ENCODE results near the gene SHB. TPM values are rescaled to one million over a fixed set of nuclear protein-coding genes. Genes with fewer than 3 reads are reported as not detected.

Gene SHB
- total and polyA plus RNA-seq, 2 donors from 2014 or later = 16.4 to 39.8 TPM

DNA sequence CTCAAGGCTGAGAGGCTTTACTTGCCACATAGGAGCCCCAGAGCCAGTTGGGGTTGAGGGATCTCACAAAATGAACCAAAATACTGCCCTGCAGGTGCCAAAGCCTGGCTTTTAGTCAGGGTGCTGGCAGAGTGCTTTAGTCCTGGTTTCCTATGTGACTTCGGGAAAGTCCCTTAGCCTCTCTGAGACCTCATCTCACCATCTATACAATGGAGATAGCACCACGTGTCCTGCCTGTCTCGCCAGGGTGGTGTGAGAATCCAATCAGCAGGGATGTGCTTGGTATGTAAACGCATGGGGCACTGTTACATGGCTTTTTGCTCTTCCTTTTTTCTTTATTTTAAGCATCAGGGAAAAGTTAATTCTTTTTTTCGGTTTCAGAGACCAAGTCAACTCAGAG is 68.3 kb downstream of the SHB start:
- no peak for FAIRE-seq
- TF ChIP-seq, protein P1, sequence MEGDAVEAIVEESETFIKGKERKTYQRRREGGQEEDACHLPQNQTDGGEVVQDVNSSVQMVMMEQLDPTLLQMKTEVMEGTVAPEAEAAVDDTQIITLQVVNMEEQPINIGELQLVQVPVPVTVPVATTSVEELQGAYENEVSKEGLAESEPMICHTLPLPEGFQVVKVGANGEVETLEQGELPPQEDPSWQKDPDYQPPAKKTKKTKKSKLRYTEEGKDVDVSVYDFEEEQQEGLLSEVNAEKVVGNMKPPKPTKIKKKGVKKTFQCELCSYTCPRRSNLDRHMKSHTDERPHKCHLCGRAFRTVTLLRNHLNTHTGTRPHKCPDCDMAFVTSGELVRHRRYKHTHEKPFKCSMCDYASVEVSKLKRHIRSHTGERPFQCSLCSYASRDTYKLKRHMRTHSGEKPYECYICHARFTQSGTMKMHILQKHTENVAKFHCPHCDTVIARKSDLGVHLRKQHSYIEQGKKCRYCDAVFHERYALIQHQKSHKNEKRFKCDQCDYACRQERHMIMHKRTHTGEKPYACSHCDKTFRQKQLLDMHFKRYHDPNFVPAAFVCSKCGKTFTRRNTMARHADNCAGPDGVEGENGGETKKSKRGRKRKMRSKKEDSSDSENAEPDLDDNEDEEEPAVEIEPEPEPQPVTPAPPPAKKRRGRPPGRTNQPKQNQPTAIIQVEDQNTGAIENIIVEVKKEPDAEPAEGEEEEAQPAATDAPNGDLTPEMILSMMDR (IDR thresholded peaks at IDR 0.05; ENCODE audit: borderline replicate concordance, extremely low read depth, insufficient read depth) = no peak
- intact Hi-C loops (cut with DNase I) = no loop called here

DNA sequence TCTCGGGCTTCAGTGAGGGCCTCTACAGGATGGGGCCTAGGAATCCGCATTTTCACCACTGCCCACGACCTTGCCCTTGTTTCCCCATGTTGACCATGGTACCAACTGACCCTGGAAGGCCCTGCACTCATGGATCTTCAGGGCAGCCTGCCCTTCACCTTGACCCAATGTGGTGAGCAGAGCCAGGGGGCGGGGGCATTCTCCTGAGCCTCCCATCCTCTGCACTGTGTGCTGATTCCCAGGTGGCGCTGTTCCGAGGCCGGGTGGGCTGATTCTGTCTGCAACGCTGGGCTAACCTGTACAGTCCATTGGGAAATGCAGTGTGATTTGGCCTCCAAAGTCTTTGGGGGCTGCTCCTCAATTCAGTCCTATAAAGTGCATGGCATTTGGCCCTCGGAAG is 68.7 kb downstream of the SHB start:
- H3K36me3 ChIP-seq (ENCODE audit: control insufficient read depth in 2 of 3, insufficient read depth in 3 of 3, low read length in 3 of 3) = no peaks in the 10 kb centered on the region
- no peak overlapping the region for H3K4me3 ChIP-seq (ENCODE audit: low read length in 3 of 3)
- H3K4me1 ChIP-seq (ENCODE audit: control insufficient read depth in 2 of 3, insufficient read depth in 2 of 3, low read depth in 1 of 3, low read length in 3 of 3) = peaks cover 3 to 18% (median 8%) of the 10 kb centered on the region in 3 donors
- FAIRE-seq (no peak), DNase-seq (peak in 1 of 5 donors; percentile 35)
- no peaks in the 10 kb centered on the region for H3K27me3 ChIP-seq (ENCODE audit: control insufficient read depth, insufficient read depth, low read length)
- H3K27ac ChIP-seq (ENCODE audit: low read depth in 2 of 2, low read length in 2 of 2) = no peak overlapping the region
- TF ChIP-seq, protein P1 (IDR thresholded peaks at IDR 0.05; ENCODE audit: borderline replicate concordance, extremely low read depth, insufficient read depth) = no peak
- no peaks in the 10 kb centered on the region for H3K9me3 ChIP-seq (ENCODE audit: control insufficient read depth in 2 of 3, insufficient read depth in 1 of 3, low read length in 3 of 3)
- H3K9ac ChIP-seq (ENCODE audit: low read length in 3 of 3) = no peak overlapping the region
- intact Hi-C loops (cut with DNase I) = no loop called here

More for the DNA sequence above, 68.3 kb downstream of the SHB start:
- Histone ChIP-seq H3K4me3 (ENCODE audit: low read length in 3 of 3) (no peak overlapping the region), H3K27me3 (ENCODE audit: control insufficient read depth, insufficient read depth, low read length) (no peaks in the 10 kb centered on the region), H3K27ac (ENCODE audit: low read depth in 2 of 2, low read length in 2 of 2) (no peak overlapping the region), H3K4me1 (ENCODE audit: control insufficient read depth in 2 of 3, insufficient read depth in 2 of 3, low read depth in 1 of 3, low read length in 3 of 3) (peaks cover 3 to 18% (median 10%) of the 10 kb centered on the region in 3 donors), H3K9me3 (ENCODE audit: control insufficient read depth in 2 of 3, insufficient read depth in 1 of 3, low read length in 3 of 3) (no peaks in the 10 kb centered on the region), H3K9ac (ENCODE audit: low read length in 3 of 3) (no peak overlapping the region), H3K36me3 (ENCODE audit: control insufficient read depth in 2 of 3, insufficient read depth in 3 of 3, low read length in 3 of 3) (no peaks in the 10 kb centered on the region)
- no peak for DNase-seq

DNA sequence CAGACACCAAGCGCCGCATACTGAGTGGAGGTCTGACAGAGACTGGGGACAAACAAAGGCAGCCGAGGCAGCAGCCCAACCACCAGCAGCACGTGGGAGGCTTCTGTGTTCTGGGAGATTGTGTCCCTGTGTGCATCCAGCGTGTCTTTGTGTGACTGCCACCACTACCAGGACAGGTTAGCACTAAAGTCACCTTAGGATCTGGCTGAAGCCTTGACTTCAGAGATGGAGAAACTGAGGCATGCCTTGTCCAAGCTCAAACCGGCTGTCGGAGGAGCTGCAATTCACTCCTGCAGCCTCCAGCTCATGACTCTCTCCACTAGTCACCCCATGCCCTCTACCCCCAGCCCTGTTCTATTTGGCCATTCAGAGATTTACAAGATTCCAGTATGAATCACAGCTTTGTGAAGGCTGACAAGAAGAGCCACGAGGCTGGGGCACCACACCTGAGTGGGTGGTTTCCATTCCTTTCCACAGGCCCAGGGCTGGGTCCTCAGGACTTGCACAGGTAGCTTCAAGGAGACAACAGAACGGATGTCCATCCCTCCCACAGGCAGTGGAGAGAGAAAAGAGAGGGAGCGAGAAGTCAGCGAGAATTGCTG is 69.3 kb downstream of the SHB start:
- H3K9ac ChIP-seq (ENCODE audit: low read length in 3 of 3) = no peak overlapping the region
- no peaks in the 10 kb centered on the region for H3K27me3 ChIP-seq (ENCODE audit: control insufficient read depth, insufficient read depth, low read length)
- no peak overlapping the region for H3K27ac ChIP-seq (ENCODE audit: low read depth in 2 of 2, low read length in 2 of 2)
- TF ChIP-seq, protein P1 (IDR thresholded peaks at IDR 0.05; ENCODE audit: borderline replicate concordance, extremely low read depth, insufficient read depth) = no peak
- peaks cover 3 to 14% (median 6%) of the 10 kb centered on the region in 3 donors for H3K4me1 ChIP-seq (ENCODE audit: control insufficient read depth in 2 of 3, insufficient read depth in 2 of 3, low read depth in 1 of 3, low read length in 3 of 3)
- no peaks in the 10 kb centered on the region for H3K9me3 ChIP-seq (ENCODE audit: control insufficient read depth in 2 of 3, insufficient read depth in 1 of 3, low read length in 3 of 3)
- DNase-seq (peak in 1 of 5 donors; percentile 52), FAIRE-seq (no peak)
- intact Hi-C loops (cut with DNase I) = no loop called here
- H3K36me3 ChIP-seq (ENCODE audit: control insufficient read depth in 2 of 3, insufficient read depth in 3 of 3, low read length in 3 of 3) = no peaks in the 10 kb centered on the region
- no peak overlapping the region for H3K4me3 ChIP-seq (ENCODE audit: low read length in 3 of 3)
